HG02642 (cell line): Measurements from ENCODE around the gene MSI2.
A peak's percentile ranks its signal among the peaks of the same experiment; 100 is the strongest.

Experiments used
- ATAC-seq: cut with Tn5 transposase; IDR thresholded peaks from one replicate; pipeline ENCODE4 v1.9.1; 2021; ENCODE audit warnings: mild to moderate bottlenecking; ENCODE audit not compliant: unreplicated experiment, poor library complexity

MSI2 gene

GRCh38 chr17:57406131-57406980 is 150.0 kb downstream of the MSI2 start:
- ATAC-seq: no peak

- no peak for ATAC-seq
Measured at GRCh38 chr17:57406981-57407286, 150.6 kb downstream of the MSI2 start.

- no peak for ATAC-seq
Measured at GRCh38 chr17:57407287-57408070, 151.2 kb downstream of the MSI2 start.

DNA sequence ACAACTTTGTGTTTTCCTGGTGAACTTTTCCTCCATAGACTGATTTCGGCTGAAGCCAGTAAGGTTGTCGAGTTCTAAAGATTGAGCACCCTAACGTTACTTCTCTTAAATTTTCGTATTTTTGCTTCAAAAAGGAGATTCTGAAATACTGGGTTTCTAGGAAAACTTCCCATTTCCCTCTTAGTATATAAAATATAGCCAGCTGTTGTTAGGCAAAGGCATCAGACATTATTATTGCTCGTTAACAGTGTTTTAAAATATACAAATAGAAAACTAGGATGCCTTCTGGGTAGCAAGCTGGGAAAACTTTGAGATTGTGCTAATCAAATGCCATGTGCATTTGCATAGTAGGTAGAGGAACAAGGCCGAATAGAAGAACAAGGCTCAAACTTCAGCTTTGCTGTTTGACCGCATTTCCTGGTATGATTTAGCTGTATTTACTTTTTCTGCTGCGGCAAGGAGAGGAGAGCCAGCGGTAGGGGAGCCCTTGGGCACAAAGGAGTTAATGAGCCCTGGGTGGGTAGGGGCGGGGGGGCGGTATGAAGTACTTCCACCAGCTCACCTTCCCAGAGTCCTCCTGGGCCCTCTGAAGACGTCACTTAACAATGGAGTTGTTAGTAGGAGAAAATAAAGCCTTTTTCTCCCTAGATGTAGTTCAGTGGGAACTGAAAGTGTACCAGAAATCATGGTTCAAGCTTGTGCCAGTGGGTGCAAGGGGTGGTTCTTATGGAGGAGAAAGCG is 151.9 kb downstream of the MSI2 start:
- ATAC-seq: peak; percentile 59

- no peak for ATAC-seq
Measured at GRCh38 chr17:57410169-57410568, 153.8 kb downstream of the MSI2 start.

DNA sequence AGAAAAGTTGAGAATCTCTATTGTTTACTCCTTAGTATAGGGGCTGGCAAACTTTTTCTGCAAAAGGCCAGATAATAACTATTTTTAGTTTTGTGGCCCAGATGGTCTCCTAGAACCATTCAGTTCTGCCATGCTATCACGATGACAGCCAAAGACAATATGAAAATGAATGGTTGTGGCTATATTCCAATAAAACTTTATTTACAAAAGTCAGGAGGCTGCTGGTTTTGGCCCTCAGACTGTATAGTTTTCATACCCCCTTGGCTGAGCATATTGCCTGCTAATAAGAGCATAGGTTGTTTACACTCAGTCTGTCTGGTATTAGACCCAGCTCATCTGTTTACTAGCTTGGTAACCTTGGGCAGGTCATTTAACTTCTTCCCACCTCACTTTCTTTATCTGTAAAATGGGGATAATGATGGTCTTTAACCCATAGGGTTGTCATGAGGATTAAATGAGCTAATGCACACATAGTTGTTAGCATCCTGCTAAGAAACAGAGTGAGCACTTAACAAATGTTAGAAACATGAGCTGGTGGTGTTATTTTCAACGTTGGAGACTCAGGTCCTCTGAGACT is 156.3 kb downstream of the MSI2 start:
- ATAC-seq: no peak

GRCh38 chr17:57413848-57414651 is 157.7 kb downstream of the MSI2 start:
- no peak for ATAC-seq

DNA sequence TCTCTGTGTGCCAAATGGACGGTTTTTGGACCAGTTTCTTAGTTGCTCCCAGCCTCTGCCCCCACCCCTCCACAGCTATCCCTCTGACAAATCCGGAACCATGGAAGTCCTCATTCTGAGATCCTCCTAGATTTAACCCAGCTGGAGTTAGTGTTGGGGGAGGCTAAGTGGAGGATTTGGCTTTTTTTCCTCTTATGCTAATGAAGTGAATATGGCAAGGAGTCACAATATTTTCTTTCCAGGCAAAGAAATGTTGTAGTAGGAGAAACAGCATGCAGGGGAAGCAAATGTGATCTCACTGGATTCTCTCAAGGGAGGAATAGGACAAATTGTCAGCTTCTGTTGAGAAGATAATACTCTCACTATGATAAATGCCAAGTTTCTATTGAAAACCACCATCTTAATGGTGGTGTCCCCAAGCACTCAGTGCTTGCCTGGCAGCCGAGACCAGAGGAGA is 159.5 kb downstream of the MSI2 start:
- ATAC-seq: no peak

DNA sequence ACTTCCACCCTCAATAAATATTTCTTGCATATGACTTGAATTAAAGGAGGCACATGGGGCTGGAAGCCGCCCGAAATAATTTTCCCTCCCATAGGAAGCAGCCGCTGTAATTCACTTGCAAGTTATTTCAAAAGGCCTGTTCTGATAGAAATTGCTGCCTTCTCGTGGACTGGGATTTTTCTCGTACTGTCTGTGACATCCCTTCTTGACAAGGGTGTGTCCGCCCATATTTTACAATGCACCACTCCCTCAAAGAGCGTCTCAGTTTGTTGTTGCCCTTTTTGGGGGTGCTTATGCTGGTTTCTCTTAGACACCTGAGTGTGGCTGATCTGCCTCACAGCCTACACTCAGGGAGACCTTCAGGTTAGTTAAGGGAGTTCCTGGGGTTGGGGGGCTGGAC is 160.0 kb downstream of the MSI2 start:
- ATAC-seq: no peak

DNA sequence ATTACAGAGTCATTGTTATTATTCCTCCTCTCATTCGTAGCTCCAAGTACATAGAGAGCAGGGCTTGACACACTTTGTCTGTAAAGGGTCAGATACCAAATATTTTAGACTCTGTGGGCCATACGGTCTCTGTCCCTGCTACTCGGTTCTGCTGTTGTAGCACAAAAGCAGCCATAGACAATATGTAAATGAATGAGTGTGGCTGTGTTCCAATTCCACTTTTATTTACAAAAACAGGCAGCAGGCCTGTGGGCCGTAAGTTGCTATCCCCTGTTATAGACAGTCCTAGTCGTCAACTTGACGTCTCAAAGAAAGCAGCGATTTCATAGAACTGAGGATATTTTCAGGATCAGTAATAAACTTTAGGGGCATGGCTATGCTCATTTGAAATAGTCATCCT is 161.6 kb downstream of the MSI2 start:
- ATAC-seq: no peak

DNA sequence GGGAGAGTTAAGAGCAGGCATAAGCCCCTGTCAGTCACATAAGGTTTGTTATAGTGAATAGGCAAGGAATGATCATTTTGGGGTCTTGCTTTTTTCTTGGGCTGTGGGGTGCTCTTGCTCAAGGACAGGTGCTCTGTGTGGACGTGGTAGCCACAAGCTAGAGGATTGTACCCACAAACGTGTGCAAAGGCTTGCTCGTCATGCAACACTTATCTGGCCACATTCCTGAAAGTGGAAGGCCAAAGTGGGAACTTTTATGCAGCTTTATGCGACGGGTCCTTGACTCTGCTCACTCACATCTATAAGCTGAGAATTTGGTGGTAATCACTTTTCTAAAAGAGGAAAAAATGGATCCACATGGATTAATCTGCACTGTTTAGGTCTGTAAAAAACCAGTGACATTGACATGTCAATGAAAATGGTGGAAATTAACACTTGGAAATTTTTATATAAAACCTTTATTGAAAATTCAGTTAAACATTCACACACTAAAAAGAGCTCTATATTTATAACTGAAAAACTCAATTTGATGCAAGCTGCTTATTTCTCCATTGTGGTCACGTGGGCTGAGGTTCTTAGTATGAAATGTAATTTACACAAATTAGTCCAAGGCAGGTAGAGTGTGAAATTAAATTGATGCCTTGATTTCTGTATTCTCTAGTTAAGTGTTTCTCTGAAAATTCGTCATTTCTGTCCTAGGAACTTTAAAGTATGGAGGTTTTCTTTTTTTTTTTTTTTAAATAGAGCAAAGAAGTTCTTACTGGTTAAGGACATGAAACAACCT is 162.3 kb downstream of the MSI2 start:
- ATAC-seq: no peak

DNA sequence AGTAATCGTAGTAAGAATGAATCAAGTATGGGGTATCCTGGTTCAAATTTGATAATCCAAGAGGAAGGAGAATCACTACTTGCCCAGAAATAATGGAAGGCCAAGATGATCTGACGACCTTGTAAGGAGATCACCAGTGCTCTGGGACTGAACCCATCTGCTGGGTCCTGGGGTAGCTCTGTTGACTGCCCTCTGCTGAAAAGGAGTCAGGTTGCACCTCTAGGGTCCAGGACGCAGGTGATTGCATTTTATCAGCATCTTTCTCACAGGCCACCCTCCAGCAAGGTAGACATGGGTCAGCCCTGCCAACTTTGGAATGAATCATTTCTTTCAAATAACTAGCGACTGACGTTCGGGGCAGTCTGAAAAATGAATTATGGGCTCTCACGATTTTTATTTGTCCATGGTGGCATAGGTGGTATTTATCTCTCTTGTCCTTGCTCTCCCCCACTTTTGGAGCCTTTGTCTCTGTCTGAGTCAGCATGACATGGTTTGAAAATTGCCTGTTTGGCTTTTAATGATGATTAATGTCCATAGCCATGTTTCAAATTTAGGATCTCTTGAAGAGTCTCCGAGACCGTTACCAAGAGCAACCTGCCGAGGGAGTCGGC is 163.7 kb downstream of the MSI2 start:
- no peak for ATAC-seq

DNA sequence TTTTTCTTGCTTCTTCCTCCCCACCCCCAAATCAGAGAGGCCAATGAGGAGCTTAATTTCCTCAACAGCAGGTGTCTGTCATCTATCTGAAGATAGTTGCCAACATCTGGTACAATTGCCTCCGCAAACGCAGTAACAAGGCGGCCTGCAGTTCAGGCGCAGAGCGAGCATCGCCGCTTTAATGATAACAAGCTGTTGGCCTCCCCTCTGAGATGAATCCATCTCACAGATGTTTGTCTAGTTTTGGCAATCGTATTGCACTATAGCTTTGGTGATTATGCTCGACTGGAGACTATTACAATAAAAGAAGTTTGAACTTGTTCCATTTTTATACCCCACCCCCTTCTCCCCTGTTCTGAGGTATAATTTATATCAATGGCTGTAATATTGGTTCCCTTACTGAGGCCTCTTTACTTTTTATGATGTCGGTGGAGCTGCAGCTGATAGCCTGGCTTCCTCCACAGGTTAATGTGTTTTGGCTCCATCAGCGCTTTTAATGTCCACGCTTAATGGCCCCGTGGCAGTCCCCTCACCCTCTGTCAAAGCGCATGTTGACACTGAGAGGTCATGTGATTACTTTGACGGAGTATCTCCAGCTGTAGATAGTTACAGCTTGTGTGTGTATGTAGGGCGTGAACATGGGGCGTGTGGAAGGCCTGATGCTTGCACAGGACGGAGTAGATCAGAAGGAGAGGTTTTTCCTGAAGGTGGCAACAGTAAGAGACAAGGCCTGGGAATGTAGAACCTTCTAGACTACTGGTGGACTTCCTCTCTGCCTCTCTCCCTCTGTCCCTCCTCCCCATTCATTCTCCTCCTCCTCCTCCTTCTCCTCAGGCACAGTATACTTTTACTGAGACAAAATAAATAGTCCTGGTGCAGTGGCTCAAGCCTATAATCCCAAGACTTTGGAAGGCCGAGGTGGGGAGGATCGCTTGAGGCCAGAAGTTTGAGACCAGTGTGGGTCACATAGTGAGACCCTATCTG is 164.7 kb downstream of the MSI2 start:
- ATAC-seq: no peak

- ATAC-seq: peak; percentile 73
Measured at GRCh38 chr17:57422574-57423164, 166.3 kb downstream of the MSI2 start.

GRCh38 chr17:57423541-57423940 is 167.2 kb downstream of the MSI2 start:
- ATAC-seq: no peak

- ATAC-seq: no peak
Measured at GRCh38 chr17:57424273-57424672, 167.9 kb downstream of the MSI2 start.

DNA sequence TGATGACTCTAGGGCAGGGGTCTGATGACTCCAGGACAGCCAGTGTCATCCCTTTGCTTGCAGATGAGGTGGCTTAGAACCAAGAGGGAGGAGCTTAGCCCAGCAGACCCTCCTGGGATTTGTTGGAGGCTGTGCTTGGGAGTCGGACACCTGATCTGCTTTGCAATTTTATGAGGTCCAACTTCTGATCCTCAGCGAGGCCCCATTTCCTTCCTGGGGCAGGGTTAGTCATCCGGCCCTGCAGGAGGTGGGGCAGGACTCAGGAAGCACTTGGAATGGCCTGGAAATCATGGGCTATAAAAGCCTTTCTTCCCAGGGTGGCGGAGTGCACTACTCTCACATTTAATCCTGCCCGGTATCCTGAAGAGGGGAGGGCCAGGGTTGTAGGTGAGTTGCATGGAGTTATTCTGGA is 168.5 kb downstream of the MSI2 start:
- ATAC-seq: no peak
